ENCODE measurements around the gene ATXN7.

The ATXN7 gene

GRCh38 chr3:63988943-63989342 lies 125.3 kb downstream of the ATXN7 start:
- DNase-seq = no peak

- DNase-seq = no peak
These were observed 126.5 kb downstream of the ATXN7 start for GRCh38 chr3:63990204-63990603.

- no peak for DNase-seq
These were observed 127.1 kb downstream of the ATXN7 start for GRCh38 chr3:63990733-63991132.

- no peak for DNase-seq
These were observed 128.0 kb downstream of the ATXN7 start for GRCh38 chr3:63991666-63992065.

- no peak for DNase-seq
These were observed 129.0 kb downstream of the ATXN7 start for GRCh38 chr3:63992516-63993209.

GRCh38 chr3:63993653-63994079 lies 130.0 kb downstream of the ATXN7 start:
- DNase-seq = peak; percentile 32

- no peak for DNase-seq
These were observed 131.4 kb downstream of the ATXN7 start for GRCh38 chr3:63995086-63995485.

- DNase-seq = no peak
These were observed 135.4 kb downstream of the ATXN7 start for GRCh38 chr3:63998852-63999754.

- DNase-seq = no peak
These were observed 136.9 kb downstream of the ATXN7 start for GRCh38 chr3:64000453-64001055.

- DNase-seq = no peak
These were observed 138.6 kb downstream of the ATXN7 start for GRCh38 chr3:64002233-64002632.

GRCh38 chr3:64003589-64003988 lies 139.9 kb downstream of the ATXN7 start:
- no peak for DNase-seq

GRCh38 chr3:64008017-64008416 lies 144.3 kb downstream of the ATXN7 start:
- no peak for DNase-seq

- no peak for DNase-seq
These were observed 145.1 kb downstream of the ATXN7 start for GRCh38 chr3:64008487-64009351.

GRCh38 chr3:64009528-64009927 lies 145.9 kb downstream of the ATXN7 start:
- no peak for DNase-seq

- no peak for DNase-seq
These were observed 146.5 kb downstream of the ATXN7 start for GRCh38 chr3:64010199-64010598.

GRCh38 chr3:64011685-64012084 lies 148.0 kb downstream of the ATXN7 start:
- DNase-seq = no peak

GRCh38 chr3:64016941-64017620 lies 153.4 kb downstream of the ATXN7 start:
- no peak for DNase-seq

- DNase-seq = no peak
These were observed 155.6 kb downstream of the ATXN7 start for GRCh38 chr3:64019271-64019670.

- no peak for DNase-seq
These were observed 156.2 kb downstream of the ATXN7 start for GRCh38 chr3:64019879-64020278.

GRCh38 chr3:64021922-64022321 lies 158.3 kb downstream of the ATXN7 start:
- no peak for DNase-seq

GRCh38 chr3:64022451-64023186 lies 159.0 kb downstream of the ATXN7 start:
- DNase-seq = peak; percentile 13
